Measurements from ENCODE around the gene CHN2.
"Not testable (repeated sequence)": the region's sequence is repeated elsewhere in the genome, so short reads cannot be mapped to it uniquely, and the experiment has no call there.

CHN2 gene

DNA sequence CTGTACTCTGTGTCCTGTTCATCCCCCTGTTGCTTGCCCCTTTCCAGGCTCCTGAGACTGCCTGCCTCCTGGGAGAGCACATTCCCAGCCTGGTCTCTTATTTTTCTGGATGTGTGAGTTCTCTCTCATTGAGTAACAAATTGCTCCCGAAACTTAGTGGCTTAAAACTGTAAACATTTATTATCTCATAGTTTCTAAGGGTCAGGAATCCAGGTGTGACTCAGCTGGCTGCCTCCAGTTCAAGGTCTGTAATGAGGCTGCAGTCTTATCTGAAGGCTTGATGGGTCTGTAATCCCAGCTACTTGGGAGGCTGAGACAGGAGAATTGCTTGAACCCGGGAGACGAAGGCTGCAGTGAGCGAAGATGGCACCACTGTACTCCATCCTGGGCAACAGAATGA lies 315.5 kb downstream of the CHN2 start:
- Histone ChIP-seq H3K4me3 (ENCODE audit: low read length) (no peak overlapping the region), H3K4me1 (ENCODE audit: control insufficient read depth, insufficient read depth, low read length) (no peaks in the 10 kb centered on the region), H3K9ac (ENCODE audit: low read length) (no peak overlapping the region), H3K36me3 (ENCODE audit: control insufficient read depth, insufficient read depth, low read length) (peaks cover 6% of the 10 kb centered on the region), H3K27me3 (ENCODE audit: control insufficient read depth, insufficient read depth, low read length) (no peaks in the 10 kb centered on the region), H3K9me3 (ENCODE audit: control insufficient read depth, low read length) (no peaks in the 10 kb centered on the region)

DNA sequence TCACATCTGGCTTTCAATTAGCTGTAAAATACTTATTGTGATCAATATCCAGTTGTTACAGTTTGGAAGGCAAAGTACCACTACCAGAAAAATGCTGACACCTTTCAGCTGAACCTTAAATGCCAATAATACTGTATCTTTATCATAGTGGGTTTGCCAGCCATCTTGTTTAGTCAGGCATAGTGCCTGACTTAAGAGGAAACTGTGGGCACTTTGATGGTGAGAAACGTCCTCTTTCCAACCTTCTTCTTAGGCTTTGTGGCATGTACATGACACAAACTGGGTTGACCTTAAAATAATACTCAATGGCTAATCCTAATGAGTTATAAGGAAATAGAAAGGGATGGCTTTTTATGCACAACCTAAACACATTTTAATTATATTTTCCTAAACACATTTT lies 316.8 kb downstream of the CHN2 start:
- H3K9me3 ChIP-seq (ENCODE audit: control insufficient read depth, low read length): no peaks in the 10 kb centered on the region
- no peaks in the 10 kb centered on the region for H3K4me1 ChIP-seq (ENCODE audit: control insufficient read depth, insufficient read depth, low read length)
- no peak overlapping the region for H3K9ac ChIP-seq (ENCODE audit: low read length)
- H3K4me3 ChIP-seq (ENCODE audit: low read length): no peak overlapping the region
- no peaks in the 10 kb centered on the region for H3K27me3 ChIP-seq (ENCODE audit: control insufficient read depth, insufficient read depth, low read length)
- peaks cover 6% of the 10 kb centered on the region for H3K36me3 ChIP-seq (ENCODE audit: control insufficient read depth, insufficient read depth, low read length)

DNA sequence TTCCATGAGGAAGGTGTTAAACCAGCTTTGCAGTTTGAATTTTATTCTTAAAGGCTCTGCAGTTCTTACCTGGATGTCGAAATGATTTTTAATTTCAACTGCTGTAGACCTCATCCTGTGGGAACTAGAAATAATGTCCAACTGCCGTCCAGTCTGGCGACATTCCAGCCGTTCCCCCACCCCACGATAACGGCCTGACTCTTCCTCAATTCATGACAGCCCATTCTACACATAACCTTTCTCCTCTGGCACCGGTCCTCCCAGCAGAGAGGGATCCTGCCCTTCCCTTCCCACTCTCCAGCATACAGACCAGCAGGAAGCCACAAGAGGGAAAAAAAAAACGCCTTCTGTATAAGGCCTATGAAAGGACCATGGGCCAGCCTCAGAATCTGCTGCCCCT lies 317.3 kb downstream of the CHN2 start:
- no peak overlapping the region for H3K9ac ChIP-seq (ENCODE audit: low read length)
- no peak overlapping the region for H3K4me3 ChIP-seq (ENCODE audit: low read length)
- H3K4me1 ChIP-seq (ENCODE audit: control insufficient read depth, insufficient read depth, low read length): no peaks in the 10 kb centered on the region
- no peaks in the 10 kb centered on the region for H3K27me3 ChIP-seq (ENCODE audit: control insufficient read depth, insufficient read depth, low read length)
- H3K9me3 ChIP-seq (ENCODE audit: control insufficient read depth, low read length): no peaks in the 10 kb centered on the region
- H3K36me3 ChIP-seq (ENCODE audit: control insufficient read depth, insufficient read depth, low read length): peaks cover 6% of the 10 kb centered on the region

DNA sequence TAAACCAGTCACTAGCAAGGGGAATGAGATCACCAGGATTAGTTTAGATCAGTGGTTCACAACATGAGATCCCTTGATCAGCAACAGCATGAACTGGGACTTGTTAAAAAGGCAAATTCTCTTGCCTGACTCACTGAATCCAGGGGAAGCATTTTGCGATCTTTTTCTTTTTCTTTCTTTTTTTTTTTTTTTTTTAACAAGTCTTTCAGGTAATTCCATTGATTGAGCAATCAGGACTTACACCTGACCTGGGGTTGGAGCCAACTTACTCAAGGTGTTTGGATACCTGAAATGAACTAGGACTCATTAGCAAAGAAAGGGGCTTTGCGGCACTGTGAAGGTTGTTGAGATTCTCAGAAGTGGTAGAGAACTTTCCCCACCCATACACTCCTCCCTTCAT lies 321.9 kb downstream of the CHN2 start:
- H3K4me1 ChIP-seq (ENCODE audit: control insufficient read depth, insufficient read depth, low read length): no peaks in the 10 kb centered on the region
- no peak overlapping the region for H3K4me3 ChIP-seq (ENCODE audit: low read length)
- no peak overlapping the region for H3K9ac ChIP-seq (ENCODE audit: low read length)
- no peaks in the 10 kb centered on the region for H3K27me3 ChIP-seq (ENCODE audit: control insufficient read depth, insufficient read depth, low read length)
- no peaks in the 10 kb centered on the region for H3K9me3 ChIP-seq (ENCODE audit: control insufficient read depth, low read length)
- peaks cover 6% of the 10 kb centered on the region for H3K36me3 ChIP-seq (ENCODE audit: control insufficient read depth, insufficient read depth, low read length)

DNA sequence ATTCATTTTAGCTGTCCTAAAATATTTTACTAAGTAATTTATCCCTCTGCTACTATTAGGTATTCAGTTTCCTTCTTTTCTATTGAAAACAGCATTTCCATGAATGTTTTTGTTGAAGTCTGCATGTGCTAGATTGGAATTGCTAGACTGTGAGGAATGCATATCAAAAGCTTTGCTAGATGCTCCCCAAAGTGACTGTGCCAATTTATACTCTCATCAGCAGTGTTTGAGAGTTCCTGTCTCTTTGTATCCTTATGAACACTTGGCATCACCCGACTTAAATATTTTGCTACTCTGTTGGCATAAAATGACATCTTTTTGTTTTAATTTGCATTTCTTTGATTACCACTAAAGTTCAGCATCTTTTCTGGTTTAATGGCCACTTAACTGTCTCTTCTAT lies 324.0 kb downstream of the CHN2 start:
- H3K4me1 ChIP-seq (ENCODE audit: control insufficient read depth, insufficient read depth, low read length): no peaks in the 10 kb centered on the region
- no peak overlapping the region for H3K4me3 ChIP-seq (ENCODE audit: low read length)
- H3K9me3 ChIP-seq (ENCODE audit: control insufficient read depth, low read length): no peaks in the 10 kb centered on the region
- H3K36me3 ChIP-seq (ENCODE audit: control insufficient read depth, insufficient read depth, low read length): no peaks in the 10 kb centered on the region
- no peaks in the 10 kb centered on the region for H3K27me3 ChIP-seq (ENCODE audit: control insufficient read depth, insufficient read depth, low read length)
- no peak overlapping the region for H3K9ac ChIP-seq (ENCODE audit: low read length)

DNA sequence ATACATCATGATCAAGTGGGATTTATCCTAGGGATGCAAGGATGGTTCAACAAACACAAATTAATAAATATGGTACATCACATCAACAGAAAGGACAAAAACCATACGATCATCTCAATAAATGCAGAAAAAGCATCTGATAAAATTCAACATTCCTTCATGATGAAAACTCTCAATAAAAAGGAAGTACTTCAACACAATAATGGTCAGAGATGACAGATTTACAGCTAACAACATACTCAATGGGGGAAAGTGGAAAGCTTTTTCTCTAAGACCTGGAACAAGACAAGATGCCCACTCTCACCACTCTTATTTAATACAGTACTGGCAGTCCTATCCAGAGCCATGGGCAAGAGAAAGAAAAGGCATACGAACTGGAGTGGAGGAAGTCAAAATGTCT lies 329.2 kb downstream of the CHN2 start:
- no peaks in the 10 kb centered on the region for H3K27me3 ChIP-seq (ENCODE audit: control insufficient read depth, insufficient read depth, low read length)
- no peak overlapping the region for H3K9ac ChIP-seq (ENCODE audit: low read length)
- H3K9me3 ChIP-seq (ENCODE audit: control insufficient read depth, low read length): no peaks in the 10 kb centered on the region
- H3K4me3 ChIP-seq (ENCODE audit: low read length): no peak overlapping the region
- H3K4me1 ChIP-seq (ENCODE audit: control insufficient read depth, insufficient read depth, low read length): no peaks in the 10 kb centered on the region
- no peaks in the 10 kb centered on the region for H3K36me3 ChIP-seq (ENCODE audit: control insufficient read depth, insufficient read depth, low read length)

DNA sequence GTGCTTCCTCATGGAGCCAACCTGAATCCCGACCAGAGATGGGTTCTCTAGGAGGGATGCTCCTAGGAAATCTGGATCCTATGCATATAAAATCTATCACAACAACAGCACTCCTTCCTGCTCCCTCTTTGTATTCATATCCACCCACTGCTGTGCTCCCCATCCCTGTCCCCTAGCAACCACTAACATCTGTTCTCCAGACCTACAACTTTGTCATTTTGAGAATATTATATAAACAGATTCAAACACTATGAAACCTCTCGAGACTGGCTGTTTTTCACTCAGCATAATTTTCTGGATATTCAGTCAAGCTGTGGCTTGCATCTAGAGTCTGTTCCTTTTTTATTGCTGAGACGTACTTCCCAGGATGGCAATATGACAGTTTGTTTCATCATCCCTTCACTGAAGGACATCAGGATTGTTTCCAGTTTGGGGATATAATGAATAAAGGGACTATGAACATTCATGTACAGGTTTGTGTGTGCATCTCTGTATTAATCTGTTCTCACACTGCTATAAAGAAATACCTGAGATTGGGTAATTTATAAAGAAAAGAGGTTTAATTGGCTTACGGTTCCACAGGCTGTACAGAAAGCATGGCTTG lies 333.0 kb downstream of the CHN2 start:
- no peaks in the 10 kb centered on the region for H3K9me3 ChIP-seq (ENCODE audit: control insufficient read depth, low read length)
- H3K4me1 ChIP-seq (ENCODE audit: control insufficient read depth, insufficient read depth, low read length): no peaks in the 10 kb centered on the region
- no peak overlapping the region for H3K4me3 ChIP-seq (ENCODE audit: low read length)

DNA sequence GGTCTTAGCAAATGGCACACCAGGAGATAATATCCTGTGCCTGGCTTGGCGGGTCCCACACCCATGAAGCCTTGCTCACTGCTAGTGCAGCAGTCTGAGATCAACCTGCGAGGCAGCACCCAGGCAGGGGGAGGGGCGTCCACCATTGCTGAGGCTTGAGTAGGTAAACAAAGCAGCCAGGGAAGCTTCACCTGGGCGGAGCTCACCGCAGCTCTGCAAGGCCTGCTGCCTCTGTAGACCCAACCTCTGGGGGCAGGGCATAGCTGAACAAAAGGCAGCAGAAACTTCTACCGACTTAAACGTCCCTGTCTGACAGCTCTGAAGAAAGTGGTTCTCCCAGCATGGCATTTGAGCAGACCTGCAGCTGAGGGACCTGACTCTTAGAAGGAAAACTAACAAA lies 334.0 kb downstream of the CHN2 start:
- not testable (repeated sequence) for H3K4me3 ChIP-seq (ENCODE audit: low read length); H3K4me1 ChIP-seq (ENCODE audit: control insufficient read depth, insufficient read depth, low read length); H3K36me3 ChIP-seq (ENCODE audit: control insufficient read depth, insufficient read depth, low read length); H3K27me3 ChIP-seq (ENCODE audit: control insufficient read depth, insufficient read depth, low read length); H3K9ac ChIP-seq (ENCODE audit: low read length); H3K9me3 ChIP-seq (ENCODE audit: control insufficient read depth, low read length)

More for the DNA sequence above, 333.0 kb downstream of the CHN2 start:
- Histone ChIP-seq H3K36me3 (ENCODE audit: control insufficient read depth, insufficient read depth, low read length) (no peaks in the 10 kb centered on the region), H3K9ac (ENCODE audit: low read length) (no peak overlapping the region), H3K27me3 (ENCODE audit: control insufficient read depth, insufficient read depth, low read length) (no peaks in the 10 kb centered on the region)
